ENCODE measurements around the gene FKTN.

GRCh38 chr9:105667867-105668266 is 109.9 kb downstream of the FKTN start:
- no peak for TF ChIP-seq POLR2A (IDR thresholded peaks at IDR 0.05)
- no peak for TF ChIP-seq CTCF (IDR thresholded peaks at IDR 0.05)
